ENCODE results near the gene WDR33.

Gene WDR33

DNA sequence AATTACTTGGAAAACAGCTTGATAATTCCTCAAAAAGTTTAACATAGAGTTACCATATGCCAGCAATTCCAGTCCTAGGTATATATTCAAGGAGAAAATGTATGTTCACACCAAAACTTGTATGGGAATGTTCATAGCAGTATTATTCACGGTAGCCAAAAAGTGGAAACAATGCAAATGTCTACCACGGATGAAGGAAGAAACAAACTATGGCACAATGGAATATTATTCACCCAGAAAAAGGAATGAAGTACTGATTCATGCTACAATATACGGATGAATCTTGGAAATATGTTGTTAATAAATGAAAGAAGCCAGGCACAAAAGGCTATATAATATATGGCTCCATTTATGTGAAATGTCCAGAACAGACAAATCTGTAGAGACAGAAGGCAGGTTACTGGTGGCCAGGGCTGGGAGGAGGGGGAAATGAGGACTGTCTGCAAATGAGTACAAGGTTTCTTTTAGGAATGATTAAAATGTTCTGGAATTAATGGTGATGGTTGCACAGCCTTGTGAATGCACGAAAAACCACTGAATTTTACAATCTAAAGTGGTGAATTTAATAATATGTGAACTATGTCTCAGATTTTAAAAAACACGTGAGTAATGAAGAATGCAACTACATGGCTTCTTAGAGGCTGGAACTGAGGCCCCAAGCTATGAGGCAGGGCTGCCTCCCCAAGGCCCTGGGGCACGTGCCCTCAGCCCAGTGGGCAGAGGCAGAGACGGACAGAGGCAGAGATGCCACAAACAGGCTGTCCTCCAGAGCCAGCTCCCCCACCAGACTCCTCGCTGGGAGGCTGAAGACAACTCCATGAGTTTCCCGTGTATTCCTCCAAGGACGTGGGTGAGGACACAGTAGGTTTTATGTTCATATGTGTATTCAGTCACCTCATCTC lies 140.7 kb downstream of the WDR33 start:
- DNase-seq, result no peak

DNA sequence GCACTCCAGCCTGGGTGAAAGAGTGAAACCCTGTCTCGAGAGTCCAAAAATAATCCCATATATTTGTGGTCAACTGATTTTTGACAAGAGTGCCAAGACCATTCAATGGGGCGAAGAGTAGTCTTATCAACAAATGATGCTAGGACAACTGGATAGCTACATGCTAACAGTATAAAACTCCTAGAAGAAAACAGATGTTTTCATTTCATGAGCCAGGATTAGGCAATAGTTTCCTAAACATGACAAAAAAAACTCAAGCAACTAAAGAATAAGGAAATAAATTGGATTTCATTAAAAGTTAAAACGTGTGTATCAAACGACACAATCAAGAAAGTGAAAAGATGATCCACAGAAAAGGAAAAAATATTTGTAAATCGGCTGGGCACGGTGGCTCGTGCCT lies 141.9 kb downstream of the WDR33 start:
- no peak for DNase-seq

DNA sequence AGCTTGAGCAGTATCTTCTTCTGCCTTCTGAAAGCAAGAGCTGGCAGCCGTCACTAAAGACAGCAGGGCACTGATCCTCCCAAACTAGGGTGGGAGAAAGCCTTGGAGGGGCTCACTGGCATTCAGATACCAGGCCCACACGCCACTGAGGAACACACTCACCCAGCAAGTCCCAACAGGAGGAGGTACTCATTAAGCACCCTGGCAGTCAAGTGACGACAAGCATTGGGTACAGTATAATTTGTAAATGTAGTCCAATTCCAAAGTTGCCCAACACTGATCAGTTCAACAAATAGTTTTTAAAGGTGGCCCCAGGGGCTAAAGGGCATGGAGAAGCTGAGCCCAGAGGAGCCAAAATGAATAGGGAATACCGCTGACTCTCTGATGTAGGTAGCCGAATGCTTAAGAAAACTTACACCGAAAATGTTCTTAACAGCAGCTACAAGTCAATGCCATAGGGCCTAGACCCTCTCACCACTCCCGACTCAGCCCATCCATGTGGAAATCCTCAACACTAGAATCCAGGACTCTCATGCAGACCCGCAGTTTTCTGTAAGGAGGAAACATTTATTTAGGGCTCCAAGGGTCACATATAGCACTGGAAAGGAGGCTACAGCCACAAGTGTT lies 145.6 kb downstream of the WDR33 start:
- DNase-seq, result no peak

DNA sequence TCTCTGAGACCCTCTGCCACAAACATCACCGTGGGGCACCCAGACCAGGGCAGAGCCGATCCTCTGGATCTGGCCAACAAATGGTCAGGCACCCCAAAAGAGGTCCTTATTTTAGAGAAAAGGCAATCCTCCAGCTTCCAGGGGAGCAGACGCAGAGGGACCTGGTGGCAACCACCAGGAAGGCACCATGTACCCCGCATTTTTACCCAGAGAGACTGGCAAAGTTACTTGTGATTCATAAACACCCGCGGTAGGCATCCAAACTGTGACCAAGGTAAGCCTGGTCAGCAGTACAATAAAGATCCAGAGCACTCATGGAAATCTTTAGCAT lies 146.1 kb downstream of the WDR33 start:
- no peak for DNase-seq

DNA sequence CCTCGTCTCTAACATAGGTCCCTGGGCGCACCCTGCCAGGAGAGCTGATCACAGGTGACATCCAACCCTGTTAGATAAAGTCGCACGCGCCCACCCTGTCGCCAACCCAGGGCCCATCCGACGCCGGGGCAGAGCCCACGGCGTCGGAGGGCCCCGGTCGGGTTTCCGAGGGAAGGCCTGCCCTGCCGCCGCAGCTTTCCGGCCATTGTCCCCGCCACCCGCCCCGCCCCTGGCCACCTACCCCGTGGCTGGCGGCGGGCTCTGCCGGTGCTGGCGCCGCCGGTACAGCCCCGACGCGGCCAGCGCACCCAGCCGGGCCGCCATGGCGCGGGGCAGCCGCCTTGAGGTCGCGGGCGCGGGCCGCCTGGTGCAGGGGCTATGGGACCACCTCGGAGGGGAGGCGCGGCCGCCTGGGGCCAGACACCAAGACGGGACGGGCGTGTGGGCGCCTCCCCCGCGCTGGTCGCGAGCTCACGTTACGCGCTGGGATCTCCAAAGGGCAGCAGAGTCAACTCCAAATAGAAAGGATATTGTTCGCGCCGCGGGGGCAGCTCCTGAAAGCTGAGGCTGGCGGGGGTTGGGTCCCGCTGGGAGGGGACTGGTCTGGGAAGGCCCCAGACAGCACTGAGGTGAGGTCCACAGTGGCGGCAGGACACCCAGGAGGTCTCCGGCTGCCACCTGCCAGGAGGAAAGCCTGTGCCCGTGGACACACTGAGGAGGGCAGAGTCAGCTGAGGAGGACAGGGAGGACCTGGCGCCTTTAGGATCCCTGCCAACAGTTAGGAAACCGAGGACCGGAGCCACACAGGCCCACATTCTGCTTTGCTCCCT lies 146.7 kb downstream of the WDR33 start:
- DNase-seq, result no peak

DNA sequence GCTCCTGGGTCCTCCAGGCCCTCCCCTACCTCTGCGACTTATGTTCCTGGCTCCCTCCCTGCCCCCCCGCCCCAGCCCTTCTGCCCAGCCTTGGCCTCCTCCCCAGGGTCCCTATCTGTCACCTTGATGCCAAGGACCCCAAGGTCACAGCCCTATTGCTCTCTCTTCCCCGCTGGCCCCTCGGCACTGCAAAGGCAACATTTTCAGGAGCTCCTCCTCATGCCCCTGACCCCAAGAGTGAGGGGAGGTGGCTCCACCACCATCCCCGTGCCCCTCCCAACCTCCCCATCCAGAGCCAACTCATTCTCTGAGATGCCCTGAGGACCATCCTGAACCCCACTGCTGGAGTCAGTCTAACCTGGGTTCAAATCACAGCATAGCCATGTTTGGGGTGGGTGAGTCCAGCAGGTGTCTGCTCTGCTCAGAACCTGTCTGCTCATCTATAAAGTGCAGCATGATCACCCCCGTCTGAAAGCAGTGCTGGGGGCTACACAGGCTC lies 147.4 kb downstream of the WDR33 start:
- no peak for DNase-seq

DNA sequence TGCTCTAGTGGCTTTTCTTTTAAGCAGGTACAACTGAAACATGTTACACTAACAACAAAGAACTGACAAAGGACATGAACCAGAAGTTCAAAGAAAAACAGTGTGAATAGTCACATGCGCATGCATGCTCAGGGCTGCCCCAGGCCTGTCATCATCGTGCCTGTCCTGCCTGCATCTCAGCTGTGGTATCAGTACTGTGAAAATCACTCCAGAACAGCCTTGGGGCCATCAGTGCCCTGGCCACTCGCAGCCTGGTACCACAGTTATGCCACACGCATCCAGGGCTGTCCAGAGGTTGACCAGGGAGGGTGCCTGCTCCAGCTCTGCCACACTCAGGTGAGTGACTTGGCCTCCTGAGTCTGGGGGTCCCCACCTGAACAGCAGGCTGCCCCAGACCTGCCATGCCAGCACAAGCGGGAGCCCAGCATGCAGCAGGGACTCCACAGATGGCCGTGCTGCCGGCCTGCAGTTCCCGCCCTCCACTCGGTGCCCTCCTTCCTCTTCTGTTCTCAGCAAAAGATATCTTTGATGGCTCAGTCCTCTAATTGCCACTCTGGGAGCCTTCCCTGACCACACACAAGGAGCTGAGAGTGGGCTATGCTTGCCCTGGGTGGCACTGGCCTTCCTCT lies 147.9 kb downstream of the WDR33 start:
- no peak for DNase-seq

DNA sequence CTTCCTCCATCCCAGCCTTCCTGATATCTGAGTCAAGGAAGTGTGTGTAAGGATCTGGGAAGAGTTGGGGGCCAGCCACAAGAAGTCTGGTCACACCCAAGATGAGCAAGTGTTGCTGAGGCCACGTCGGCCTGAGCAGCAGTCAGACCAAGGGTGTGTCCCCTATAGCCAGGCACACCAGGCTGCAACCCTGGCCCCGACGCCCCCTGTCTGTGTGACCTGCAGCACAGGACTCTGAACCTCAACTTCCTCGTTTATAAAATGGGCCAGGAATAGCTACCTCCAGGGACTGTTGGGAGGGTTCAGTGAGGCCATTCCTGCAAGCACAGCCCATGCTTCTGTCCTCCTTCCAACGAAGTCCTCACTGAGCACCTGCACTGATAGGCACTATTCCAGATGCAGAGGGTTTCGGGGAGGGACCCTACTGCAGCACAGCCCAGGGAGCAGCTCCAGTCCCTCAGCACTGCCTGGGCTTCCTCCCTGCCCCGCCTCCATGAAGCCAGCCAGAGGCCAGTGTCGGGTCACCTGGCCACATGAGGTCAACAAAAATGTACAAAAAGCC lies 148.9 kb downstream of the WDR33 start:
- no peak for DNase-seq

DNA sequence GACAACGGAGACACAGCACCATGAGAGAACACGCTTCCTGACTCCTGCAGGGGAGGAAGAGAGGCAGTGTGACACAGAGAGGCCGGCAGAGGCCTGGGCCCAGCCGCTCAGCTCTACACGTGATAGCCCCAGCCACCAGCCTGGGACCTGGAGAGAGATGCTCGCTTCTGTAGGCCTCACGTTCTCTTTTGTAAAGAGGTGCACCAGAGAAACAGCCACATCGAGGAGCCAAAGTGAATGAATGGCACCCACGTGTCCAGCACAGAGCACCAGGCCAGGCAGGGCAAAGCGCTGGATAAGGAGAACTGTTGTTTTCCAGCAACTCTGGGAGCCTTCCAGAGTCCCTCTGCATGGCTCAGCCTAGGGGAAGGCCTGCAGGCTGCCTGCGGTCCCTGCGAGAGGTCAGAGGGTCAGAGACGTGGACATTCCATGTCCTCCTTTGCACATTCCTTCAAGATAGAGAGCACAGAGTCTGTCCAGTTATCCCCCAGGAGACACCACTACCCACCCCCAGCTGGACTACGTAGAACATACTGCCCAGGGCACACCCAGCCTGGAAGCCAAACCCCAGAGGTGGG lies 149.8 kb downstream of the WDR33 start:
- no peak for DNase-seq

DNA sequence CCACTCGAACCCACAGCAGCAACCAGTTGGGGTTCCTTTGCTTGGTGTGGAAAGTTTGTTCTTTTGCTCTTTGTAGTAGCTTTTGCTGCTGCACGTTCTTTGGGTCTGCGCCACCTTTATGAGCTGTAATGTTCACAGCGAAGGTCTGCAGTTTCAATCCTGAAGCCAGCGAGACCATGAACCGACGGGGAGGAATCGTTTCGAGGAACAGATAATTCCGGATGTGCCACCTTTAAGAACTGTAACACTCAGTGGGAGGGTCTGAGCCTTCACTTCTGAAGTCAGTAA lies 150.7 kb downstream of the WDR33 start:
- no peak for DNase-seq

DNA sequence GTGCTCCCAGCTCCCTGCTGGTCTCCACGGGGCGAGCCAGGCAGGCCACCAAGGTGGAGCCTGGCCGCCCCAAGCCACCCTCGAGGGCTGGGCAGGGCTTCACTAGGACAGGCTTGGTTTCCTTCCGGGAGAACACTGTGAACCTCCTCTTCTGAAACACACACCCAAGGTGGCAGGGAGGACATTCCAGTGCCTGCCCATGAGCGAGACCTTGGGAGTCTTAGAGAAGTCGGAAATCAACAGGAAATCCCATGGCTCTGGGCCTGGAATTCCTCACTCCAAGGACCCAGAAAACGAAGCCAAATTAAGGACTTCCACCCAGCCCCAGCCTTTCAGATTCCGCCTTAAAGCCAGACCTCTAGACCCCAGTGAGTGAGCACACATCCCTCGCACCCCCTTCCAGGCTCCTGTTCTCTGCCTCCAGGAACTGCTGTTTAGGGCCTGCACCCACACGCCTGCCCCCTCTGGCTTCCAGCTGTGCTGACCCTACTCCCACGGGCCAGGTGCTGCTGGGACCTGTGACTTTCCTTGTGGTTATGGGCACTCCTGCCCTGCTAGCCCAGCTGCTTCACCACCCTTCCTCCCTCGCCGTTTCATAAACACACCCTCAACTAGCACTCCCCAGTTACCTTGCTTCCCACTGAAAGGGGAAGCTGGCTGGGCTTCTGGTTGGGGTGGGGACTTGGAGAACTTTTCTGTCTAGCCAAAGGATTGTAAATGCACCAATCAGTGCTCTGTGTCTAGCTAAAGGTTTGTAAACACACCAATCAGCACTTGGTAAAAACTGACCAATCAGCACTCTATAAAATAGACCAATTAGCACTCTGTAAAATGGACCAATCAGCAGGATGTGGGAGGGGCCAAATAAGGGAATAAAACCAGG lies 151.3 kb downstream of the WDR33 start:
- no peak for DNase-seq

DNA sequence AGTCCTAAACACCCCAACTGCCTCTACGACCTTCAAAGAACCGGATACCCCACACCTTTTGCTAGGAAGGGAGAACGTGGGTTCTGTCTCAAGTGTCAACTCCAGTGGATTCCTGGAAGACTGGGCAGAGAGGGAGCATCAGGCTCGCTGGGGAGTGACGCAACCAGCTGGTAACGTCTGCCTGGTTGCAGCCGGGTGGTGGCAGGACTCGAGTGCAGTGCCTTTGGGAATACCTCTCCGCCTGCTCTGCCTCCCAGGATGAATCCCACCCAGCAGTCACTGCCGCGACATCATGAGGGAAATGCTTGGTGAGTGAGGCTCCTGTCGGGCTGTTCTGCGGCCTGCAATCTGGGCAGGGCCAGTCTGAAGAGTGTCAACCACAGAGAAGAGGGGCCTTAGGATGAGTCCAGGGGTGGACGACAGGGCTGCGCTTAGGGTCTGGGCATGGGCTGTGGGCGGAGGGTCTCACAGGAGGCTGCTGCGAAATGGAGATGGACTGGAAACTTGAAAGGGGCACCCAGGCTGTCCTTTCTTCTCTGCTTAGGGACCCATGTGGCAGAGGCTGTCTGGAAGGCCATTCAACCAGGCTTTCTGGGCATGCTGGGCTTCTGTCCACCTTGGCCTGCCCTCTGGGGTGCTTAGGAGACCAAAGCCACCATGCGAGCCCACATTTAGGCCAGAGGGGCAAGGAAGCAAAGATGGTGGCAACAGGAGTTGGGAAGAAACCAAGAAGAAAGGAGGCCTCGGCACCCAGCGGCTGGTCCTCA lies 152.1 kb downstream of the WDR33 start:
- DNase-seq, result no peak

DNA sequence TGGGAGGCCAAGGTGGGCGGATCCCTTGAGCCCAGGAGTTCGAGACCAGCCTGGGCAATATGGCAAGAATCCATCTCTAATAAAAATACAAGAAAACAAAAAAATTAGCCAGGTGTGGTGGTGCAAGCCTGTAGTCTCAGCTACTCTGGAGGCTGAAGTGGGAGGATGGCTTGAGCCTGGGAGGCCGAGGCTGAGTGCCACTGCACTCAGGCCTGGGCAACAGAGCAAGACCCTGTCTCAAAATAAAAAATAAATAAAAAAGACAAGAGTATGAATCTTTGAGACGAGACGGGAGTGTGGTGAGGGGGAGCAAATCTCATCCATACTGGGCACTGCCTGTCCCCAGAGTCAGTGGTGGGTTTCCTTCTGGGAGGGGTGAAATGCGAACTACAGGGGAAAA lies 152.8 kb downstream of the WDR33 start:
- DNase-seq, result no peak

DNA sequence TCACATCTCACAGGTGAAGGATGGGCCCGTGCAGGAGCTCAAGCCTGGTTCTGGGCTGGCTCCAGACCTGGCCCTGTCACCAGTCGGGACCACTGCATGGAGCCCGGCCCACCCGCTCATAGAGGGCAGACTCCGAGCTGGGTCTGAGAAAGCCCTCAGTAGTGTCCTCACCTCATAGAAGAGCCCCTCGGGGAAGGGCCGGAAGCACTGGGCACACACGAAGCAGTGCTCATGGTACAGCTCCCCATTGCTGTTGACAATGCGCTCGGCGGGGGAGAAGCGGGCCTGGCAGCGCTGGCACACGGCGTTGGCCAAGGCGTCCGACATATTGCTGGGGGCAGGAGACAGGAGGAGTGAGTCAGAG lies 153.8 kb downstream of the WDR33 start:
- no peak for DNase-seq

DNA sequence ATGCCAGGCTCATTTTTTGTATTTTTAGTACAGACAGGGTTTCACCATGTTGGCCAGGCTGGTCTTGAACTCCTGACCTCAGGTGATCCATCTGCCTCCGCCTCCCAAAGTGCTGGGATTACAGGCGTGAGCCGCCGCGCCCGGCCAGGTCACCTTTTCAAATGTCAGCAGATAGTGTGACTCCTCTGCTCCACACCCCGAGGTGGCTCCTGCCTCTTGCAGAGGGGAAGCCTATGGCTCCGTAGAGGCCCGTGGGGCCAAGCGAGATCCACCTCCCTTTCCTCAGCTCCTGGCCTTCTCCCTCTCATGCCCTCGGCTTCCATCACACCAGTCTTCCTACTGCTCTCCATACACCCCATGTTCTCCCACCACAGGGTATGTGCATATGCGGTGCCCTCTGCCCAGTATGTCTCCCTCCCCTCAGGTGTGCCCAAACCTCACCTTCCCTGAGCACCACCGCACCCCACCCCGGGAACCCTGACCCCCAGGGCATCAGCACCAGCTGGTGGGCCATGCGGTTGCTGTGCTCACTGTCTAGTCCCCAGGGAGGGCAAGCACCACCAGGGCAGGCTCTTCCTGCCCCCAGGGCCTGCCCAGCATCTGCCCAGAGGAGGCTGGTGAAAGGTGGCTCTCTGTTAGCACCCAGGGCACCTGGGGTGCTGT lies 154.3 kb downstream of the WDR33 start:
- no peak for DNase-seq

DNA sequence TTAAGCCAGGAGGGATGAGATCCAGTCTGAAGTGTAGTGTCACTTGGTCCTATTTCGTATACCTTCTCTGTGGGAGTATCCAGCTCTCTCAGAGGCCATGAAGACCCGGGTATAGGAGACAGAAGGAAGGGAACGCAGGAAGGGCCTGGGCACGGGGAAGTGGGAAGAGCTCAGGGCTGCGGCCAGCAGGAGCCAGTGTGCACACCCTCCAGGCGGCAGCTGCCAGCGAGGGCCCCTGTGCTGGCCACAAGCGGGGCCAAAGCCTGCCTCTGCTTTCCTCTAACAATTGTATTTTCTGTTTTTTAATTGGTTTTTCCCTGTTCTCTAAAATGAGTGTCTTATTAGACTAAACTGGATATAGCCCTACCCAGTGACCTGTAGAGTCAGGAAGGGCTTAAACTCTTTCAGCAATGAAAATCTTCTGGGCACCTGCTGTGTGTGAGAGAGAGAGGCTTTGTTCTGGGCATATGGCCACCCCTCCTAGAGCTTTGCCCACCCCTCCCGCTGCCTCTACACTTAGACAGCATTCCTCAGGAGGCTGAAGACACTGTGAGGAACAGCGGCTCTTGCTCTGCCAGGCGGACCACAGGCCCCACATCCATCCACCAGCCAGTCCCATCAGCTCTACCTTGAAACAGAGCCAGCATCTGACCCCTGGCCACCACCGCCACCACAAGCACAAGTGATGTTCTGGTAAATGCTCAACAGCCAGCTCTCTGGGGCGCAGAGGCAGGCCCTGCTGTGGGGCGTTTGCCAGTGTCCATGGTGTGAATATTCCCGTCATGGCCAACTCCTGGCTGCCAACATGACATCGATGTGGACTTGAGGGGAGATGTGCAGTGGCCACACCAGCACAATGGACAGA lies 155.5 kb downstream of the WDR33 start:
- no peak for DNase-seq

DNA sequence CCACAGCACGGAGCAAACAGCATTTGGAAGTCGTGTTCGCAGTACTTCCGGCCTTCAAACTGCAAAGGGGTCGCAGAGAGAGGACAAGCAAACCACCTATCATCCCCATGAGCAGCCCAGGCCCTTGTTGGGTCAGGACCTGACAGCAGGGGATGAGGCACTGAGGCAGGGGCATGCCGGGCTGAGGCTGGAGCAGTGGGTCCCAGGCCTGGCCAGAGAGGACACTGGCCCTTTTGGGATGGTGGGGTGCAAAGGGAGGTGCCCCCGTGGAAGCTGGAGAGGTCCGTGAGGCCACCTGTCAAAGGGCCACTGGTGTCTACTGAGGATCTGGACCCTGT lies 156.2 kb downstream of the WDR33 start:
- DNase-seq, result no peak

DNA sequence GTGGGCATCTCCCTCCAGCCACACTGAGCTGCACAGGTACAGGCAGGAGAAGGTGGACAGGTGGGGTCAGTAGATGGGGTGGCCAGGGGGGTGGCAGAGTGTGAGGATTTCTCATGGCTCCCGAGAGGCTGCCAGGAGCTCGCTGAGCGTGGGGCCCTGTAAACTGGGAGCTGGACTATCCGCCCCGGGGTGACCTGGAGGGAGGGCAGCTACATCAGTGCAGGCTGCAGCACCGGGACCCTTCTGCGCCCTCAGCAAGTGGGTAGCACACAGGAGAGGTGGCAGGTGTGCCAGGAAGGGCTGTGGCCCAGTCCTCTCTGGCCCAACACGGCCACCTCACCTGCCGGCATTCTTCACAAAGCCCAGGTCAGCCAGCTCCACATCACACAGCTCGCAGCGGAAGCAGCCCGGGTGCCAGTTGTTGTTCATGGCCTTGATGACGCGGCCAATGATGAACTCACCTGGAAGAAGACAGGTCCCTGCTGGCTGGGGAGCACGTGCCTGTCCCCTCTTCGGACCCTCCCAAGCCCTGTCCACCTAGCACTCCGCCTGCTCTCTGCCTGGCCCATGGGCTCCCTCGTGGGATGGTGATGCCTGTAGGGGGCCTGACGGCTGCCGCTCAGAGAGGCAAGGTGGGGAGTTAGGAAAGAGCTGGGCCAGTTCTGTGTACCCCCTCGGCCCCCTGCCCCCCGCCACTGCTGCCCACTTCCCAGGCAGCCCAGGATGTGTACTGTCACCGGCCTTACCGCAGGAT lies 156.7 kb downstream of the WDR33 start:
- no peak for DNase-seq
